Tibial artery (tissue), 4 donors: Measurements from ENCODE around the gene KCNMB1.
A peak's percentile ranks its signal among the peaks of the same experiment; 100 is the strongest.

Source experiments
- DNase-seq, 2 donors: peaks; one replicate each; pipeline ENCODE4 v3.0.0-alpha.2; 2019
- H3K27ac ChIP-seq, 2 donors: fragments of 200-600 bp; sonication (generic) in 1 of 2; 1 replicate in 1 of 2; 2 replicates in 1 of 2; pipeline ENCODE4 v1.5.1; 2018 to 2019; ENCODE audit warnings: mild to moderate bottlenecking in 1 of 2
- H3K27me3 ChIP-seq, 2 donors: fragments of 200-600 bp; sonication (generic) in 1 of 2; one replicate each; pipeline versions ENCODE4 v1.5.1 to v1.6.0; 2016 to 2019
- H3K36me3 ChIP-seq, 3 donors: fragments of 200-600 bp; sonication (generic) in 2 of 3; one replicate each; pipeline ENCODE4 v1.5.1; 2016 to 2019; ENCODE audit warnings: mild to moderate bottlenecking in 2 of 3
- H3K4me1 ChIP-seq, 4 donors: fragments of 200-600 bp; sonication (generic) in 2 of 4; 1 replicate in 3 of 4; 2 replicates in 1 of 4; pipeline ENCODE4 v1.5.1; 2016 to 2019
- H3K4me3 ChIP-seq, 2 donors: fragments of 200-600 bp; sonication (generic) in 1 of 2; 1 replicate in 1 of 2; 2 replicates in 1 of 2; pipeline ENCODE4 v1.5.1; 2018 to 2019; ENCODE audit warnings: mild to moderate bottlenecking in 2 of 2
- H3K9me3 ChIP-seq, 3 donors: fragments of 200-600 bp; sonication (generic) in 1 of 3; one replicate each; pipeline ENCODE4 v1.5.1; 2016 to 2019
- CTCF ChIP-seq, 2 experiments: fragments of 200-600 bp in 1 of 2; fragments of 450-650 bp in 1 of 2; IDR thresholded peaks; one replicate each; pipeline ENCODE4 v1.5.1; 2017 to 2019; ENCODE audit warnings: antibody characterized with exemption in 2 of 2, mild to moderate bottlenecking in 1 of 2, moderate library complexity in 1 of 2
- intact Hi-C: fragments of 100-400 bp; cut with DNase I; formaldehyde crosslinking; loops from one replicate; pipeline ENCODE4 v1.15.0; 2023; ENCODE audit warnings: low total_unique reads

KCNMB1 gene

GRCh38 chr5:170368586-170368985, 20.6 kb downstream of the KCNMB1 start:
- no peak for DNase-seq
- Histone ChIP-seq H3K27me3 (no peaks in the 10 kb centered on the region), H3K4me1 (no peaks in the 10 kb centered on the region), H3K27ac (no peak overlapping the region), H3K36me3 (no peaks in the 10 kb centered on the region), H3K4me3 (no peak overlapping the region), H3K9me3 (no peaks in the 10 kb centered on the region)
- intact Hi-C loops: no loop called here
- no peak for TF ChIP-seq CTCF (IDR thresholded peaks at IDR 0.05)

- H3K4me3 ChIP-seq: no peak overlapping the region
- no peaks in the 10 kb centered on the region for H3K9me3 ChIP-seq
- H3K27me3 ChIP-seq: no peaks in the 10 kb centered on the region
- H3K27ac ChIP-seq: no peak overlapping the region
- H3K36me3 ChIP-seq: no peaks in the 10 kb centered on the region
- TF ChIP-seq CTCF (IDR thresholded peaks at IDR 0.05): no peak
- peaks cover 0 to 5% (median 0%) of the 10 kb centered on the region in 4 donors for H3K4me1 ChIP-seq
- intact Hi-C loops: no loop called here
- no peak for DNase-seq
Observed at GRCh38 chr5:170366276-170366675, 22.9 kb downstream of the KCNMB1 start.

GRCh38 chr5:170365831-170366230, 23.3 kb downstream of the KCNMB1 start:
- H3K4me1 ChIP-seq: peaks cover 0 to 5% (median 1%) of the 10 kb centered on the region in 4 donors
- TF ChIP-seq CTCF (IDR thresholded peaks at IDR 0.05): no peak
- no peaks in the 10 kb centered on the region for H3K36me3 ChIP-seq
- no peak overlapping the region for H3K27ac ChIP-seq
- no peak overlapping the region for H3K4me3 ChIP-seq
- no peak for DNase-seq
- no peaks in the 10 kb centered on the region for H3K9me3 ChIP-seq
- intact Hi-C loops: no loop called here
- no peaks in the 10 kb centered on the region for H3K27me3 ChIP-seq

GRCh38 chr5:170365011-170365410, 24.2 kb downstream of the KCNMB1 start:
- no peak for DNase-seq
- Histone ChIP-seq H3K4me1 (peaks cover 0 to 5% (median 1%) of the 10 kb centered on the region in 4 donors), H3K9me3 (no peaks in the 10 kb centered on the region), H3K4me3 (no peak overlapping the region), H3K36me3 (no peaks in the 10 kb centered on the region), H3K27ac (no peak overlapping the region), H3K27me3 (no peaks in the 10 kb centered on the region)
- no peak for TF ChIP-seq CTCF (IDR thresholded peaks at IDR 0.05)
- intact Hi-C loops: no loop called here

- Histone ChIP-seq H3K9me3 (no peaks in the 10 kb centered on the region), H3K4me1 (peaks cover 0 to 5% (median 1%) of the 10 kb centered on the region in 4 donors), H3K36me3 (no peaks in the 10 kb centered on the region), H3K4me3 (no peak overlapping the region), H3K27ac (no peak overlapping the region), H3K27me3 (no peaks in the 10 kb centered on the region)
- DNase-seq: no peak
- TF ChIP-seq CTCF (IDR thresholded peaks at IDR 0.05): no peak
- intact Hi-C loops: no loop called here
Observed at GRCh38 chr5:170363671-170364070, 25.5 kb downstream of the KCNMB1 start.

- no peaks in the 10 kb centered on the region for H3K9me3 ChIP-seq
- H3K36me3 ChIP-seq: no peaks in the 10 kb centered on the region
- no peak for TF ChIP-seq CTCF (IDR thresholded peaks at IDR 0.05)
- intact Hi-C loops: no loop called here
- H3K27me3 ChIP-seq: no peaks in the 10 kb centered on the region
- H3K4me3 ChIP-seq: no peak overlapping the region
- no peak for DNase-seq
- peak overlapping the region in 1 of 2 donors; percentile 11 for H3K27ac ChIP-seq
- peaks cover 0 to 5% (median 1%) of the 10 kb centered on the region in 4 donors for H3K4me1 ChIP-seq
Observed at GRCh38 chr5:170362656-170363055, 26.5 kb downstream of the KCNMB1 start.
